GM19328 (cell line): ENCODE measurements around the gene IL18.
"Not testable (repeated sequence)": the region's sequence is repeated elsewhere in the genome, so short reads cannot be mapped to it uniquely, and the experiment has no call there.

Source experiments
- ATAC-seq: cut with Tn5 transposase; IDR thresholded peaks from one replicate; pipeline ENCODE4 v1.9.1; 2021; ENCODE audit warnings: mild to moderate bottlenecking, moderate library complexity; ENCODE audit not compliant: unreplicated experiment

The IL18 gene

GRCh38 chr11:112123129-112123528 is 40.8 kb downstream of the IL18 start:
- no peak for ATAC-seq

- no peak for ATAC-seq
These were observed 41.8 kb downstream of the IL18 start for GRCh38 chr11:112121981-112122615.

DNA sequence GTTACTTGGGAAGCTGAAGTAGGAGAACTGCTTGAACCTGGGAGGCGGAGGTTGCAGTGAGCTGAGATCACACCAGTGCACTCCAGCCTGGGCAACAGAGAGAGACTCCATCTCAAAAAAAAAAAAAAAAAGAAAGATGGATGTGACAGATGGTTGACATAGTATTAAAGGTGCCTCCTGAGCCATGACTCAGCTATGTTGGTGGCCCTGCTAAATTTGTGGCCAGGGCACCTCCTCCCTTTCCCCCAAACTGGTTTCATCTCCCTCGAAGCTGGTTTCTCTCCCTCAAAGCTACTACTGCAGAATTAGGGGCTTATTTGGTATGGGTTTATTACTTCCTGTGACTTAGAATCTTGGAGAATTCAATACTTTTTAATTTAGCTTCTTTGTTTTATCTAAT is 45.7 kb downstream of the IL18 start:
- ATAC-seq = no peak

GRCh38 chr11:112115386-112115785 is 48.5 kb downstream of the IL18 start:
- ATAC-seq = no peak

DNA sequence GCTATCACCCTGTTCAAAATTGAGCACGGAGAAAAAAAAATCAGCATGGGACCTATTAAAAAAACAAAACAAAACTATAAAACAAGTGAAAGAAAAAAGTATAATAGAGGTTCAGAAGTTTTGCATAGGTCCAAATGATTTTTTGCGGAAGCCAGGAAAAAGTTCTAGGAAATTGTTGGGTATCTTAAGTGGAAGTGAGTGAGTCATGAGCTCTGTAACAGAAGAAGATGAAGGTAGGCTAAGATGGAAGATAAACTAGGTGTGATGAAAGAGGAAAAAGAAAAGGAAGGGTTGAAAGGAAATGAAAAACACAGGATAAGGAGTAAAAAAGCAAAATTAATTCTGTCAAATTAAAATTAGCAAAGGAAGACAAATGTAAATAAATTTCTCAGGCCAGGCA is 49.4 kb downstream of the IL18 start:
- no peak for ATAC-seq

- no peak for ATAC-seq
These were observed 50.1 kb downstream of the IL18 start for GRCh38 chr11:112113539-112114457.

GRCh38 chr11:112106070-112106469 is 57.8 kb downstream of the IL18 start:
- ATAC-seq = no peak

DNA sequence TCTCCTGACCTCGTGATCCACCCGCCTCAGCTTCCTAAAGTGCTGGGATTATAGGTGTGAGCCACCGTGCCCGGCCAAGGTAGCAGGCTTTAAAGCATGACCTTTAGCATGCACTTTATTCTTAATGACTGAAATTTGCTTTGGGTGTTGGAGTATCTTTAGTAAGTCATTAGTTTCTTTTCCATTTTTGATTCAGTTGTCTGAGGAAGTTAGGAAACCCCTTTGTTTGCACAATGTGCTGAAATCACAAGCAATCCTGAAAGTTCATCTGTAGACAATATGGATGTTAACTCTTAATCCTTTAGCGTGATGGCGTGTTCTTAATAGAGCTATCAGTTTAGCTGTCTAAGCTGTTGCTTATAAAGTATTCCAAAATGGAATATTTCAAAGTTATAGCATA is 60.4 kb downstream of the IL18 start:
- ATAC-seq = no peak

DNA sequence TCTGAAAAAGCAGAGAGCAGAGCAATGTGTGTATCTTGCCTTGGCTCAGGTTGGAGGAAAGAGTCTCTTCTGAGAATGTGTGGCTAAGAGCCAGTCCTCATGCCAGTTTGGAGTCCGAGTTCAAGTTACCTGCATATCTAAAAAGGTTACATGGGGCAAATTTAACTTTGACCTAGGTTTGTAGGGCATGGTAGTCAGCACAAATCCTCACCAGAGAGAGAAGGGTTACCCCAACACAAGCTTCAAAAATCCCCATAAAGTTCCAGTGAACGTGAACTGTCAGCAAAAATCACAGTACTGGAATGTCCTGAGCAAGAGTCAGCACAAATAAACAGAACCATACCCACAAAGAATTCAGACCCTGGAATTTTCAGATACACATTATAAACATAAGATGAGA is 63.4 kb downstream of the IL18 start:
- no peak for ATAC-seq

DNA sequence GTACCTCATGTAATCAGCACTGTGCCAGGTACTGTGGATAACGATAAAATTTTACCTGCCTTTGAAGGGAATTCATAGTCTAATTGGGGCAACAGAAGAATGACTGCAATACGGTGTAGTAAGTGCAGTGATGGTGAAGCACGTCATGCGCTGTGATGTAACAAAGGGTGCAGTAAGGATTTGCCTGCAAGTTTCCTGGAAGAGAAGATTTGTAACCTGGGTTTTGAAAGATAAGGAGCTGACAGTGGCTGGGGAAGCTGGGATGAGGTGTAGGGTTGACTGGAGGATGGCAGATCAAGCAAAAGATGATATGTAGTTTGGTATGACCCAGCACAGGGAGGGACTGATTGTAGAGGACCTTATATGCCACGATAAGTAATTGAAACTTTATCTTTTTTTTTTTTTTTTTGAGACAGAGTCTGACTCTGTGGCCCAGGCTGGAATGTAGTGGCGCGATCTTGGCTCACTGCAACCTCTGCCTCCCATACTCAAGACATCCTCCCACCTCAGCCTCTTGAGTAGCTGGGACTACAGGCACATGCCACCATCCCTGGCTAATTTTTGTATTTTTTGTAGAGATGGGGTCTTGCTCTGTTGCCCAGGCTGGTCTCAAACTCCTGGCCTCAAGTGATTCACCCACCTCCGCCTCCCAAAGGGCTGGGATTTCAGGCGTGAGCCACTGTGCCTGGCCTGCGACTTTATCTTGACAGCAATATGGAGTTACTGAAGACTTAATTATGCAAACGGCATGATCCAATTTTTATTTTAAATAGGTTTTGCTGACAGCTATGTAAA is 66.0 kb downstream of the IL18 start:
- ATAC-seq = no peak

DNA sequence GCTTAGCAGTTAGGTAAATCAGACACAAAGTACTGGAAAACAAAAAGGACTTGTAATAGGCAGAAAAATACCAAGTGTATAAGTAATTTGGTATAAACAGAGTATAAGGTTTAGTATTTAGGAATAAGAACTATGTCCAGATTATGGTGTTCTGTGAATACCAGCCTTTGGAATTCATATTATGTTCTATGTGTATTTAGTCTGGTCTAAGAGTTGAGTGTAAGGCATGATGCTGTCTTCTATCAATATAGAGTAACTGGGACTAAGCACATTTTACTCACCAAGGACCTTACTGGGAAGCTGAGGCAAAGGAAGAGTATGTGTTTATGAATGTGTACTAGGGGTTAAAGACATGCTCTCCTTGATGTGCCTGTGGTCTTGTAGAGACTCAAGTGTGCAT is 67.7 kb downstream of the IL18 start:
- no peak for ATAC-seq

DNA sequence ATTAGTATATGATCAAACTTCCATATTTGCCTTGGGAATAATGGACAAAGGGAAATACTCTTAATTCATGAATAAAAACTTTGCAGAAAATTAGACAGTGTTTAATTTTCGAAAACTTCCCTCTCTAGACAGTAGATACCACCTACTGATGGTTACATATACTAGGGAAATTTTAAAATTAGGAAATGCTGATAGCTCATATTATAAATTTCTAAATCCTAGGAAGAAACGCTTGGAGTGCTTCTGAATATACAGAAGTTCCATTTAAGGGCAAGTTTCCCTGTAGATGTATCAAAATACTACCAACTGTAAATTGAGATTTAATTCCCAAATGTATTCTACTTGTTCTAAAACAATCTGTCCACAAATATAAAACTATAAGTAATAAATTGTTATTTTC is 68.6 kb downstream of the IL18 start:
- ATAC-seq = not testable (repeated sequence)
